Astrocyte (in vitro differentiated cells and primary cell): ENCODE measurements around the gene OR2V1. TPM values are rescaled to one million over a fixed set of nuclear protein-coding genes. Genes with fewer than 3 reads are reported as not detected.
A peak's percentile ranks its signal among the peaks of the same experiment; 100 is the strongest.
"Not testable (repeated sequence)": the region's sequence is repeated elsewhere in the genome, so short reads cannot be mapped to it uniquely, and the experiment has no call there.

ENCODE experiments used
- DNase-seq: peaks from one replicate; pipeline ENCODE4 v3.0.0-alpha.2; 2010; ENCODE audit warnings: low read depth
- FAIRE-seq: peaks from 2 replicates; lab custom pipeline; 2011; peaks lifted over from hg19 to GRCh38; lab: Jason Lieb, UNC
- H2AFZ ChIP-seq: 2 replicates; pipeline ENCODE4 v1.6.0; 2012; ENCODE audit warnings: low read depth, low read length, inconsistent platforms
- H3K27ac ChIP-seq: 2 replicates; pipeline ENCODE4 v1.5.1; 2011; ENCODE audit warnings: low read depth, low read length, inconsistent platforms
- H3K27me3 ChIP-seq: 2 replicates; pipeline ENCODE4 v1.6.0; 2011; ENCODE audit warnings: low read length, inconsistent platforms; ENCODE audit not compliant: insufficient read depth
- H3K36me3 ChIP-seq: 2 replicates; pipeline ENCODE4 v1.5.1; 2011; ENCODE audit warnings: low read length, inconsistent platforms; ENCODE audit not compliant: insufficient read depth
- H3K4me1 ChIP-seq: 2 replicates; pipeline ENCODE4 v1.5.1; 2011; ENCODE audit warnings: low read length, inconsistent platforms; ENCODE audit not compliant: insufficient read depth
- H3K4me2 ChIP-seq: 2 replicates; pipeline ENCODE4 v1.6.0; 2012; ENCODE audit warnings: low read length, inconsistent platforms
- H3K4me3 ChIP-seq: 2 replicates; pipeline ENCODE4 v1.5.1; 2011; ENCODE audit warnings: low read depth, mild to moderate bottlenecking, low read length, inconsistent platforms; ENCODE audit not compliant: insufficient read depth
- H3K79me2 ChIP-seq: 2 replicates; pipeline ENCODE4 v1.6.0; 2012; ENCODE audit warnings: mild to moderate bottlenecking, low read length, inconsistent platforms; ENCODE audit not compliant: insufficient read depth
- H3K9ac ChIP-seq: 2 replicates; pipeline ENCODE4 v1.6.0; 2012; ENCODE audit warnings: mild to moderate bottlenecking, low read length, inconsistent platforms
- H3K9me3 ChIP-seq: 2 replicates; pipeline ENCODE4 v1.5.1; 2012; ENCODE audit warnings: low read depth, mild to moderate bottlenecking, low read length, inconsistent platforms; ENCODE audit not compliant: insufficient read depth
- H4K20me1 ChIP-seq: 2 replicates; pipeline ENCODE4 v1.6.0; 2012; ENCODE audit warnings: low read length, inconsistent platforms; ENCODE audit not compliant: insufficient read depth
- H3K27ac Mint-ChIP-seq: one replicate; pipeline ENCODE4 v1.8.0; 2021; ENCODE audit warnings: mild to moderate bottlenecking, mixed read lengths; ENCODE audit not compliant: unreplicated experiment
- H3K27me3 Mint-ChIP-seq: one replicate; pipeline ENCODE4 v1.8.0; 2021; ENCODE audit warnings: low read depth, mixed read lengths; ENCODE audit not compliant: unreplicated experiment
- H3K36me3 Mint-ChIP-seq: one replicate; pipeline ENCODE4 v1.8.0; 2021; ENCODE audit warnings: low read depth, mixed read lengths; ENCODE audit not compliant: unreplicated experiment
- H3K4me1 Mint-ChIP-seq: one replicate; pipeline ENCODE4 v1.8.0; 2021; ENCODE audit warnings: low read depth, mixed read lengths; ENCODE audit not compliant: unreplicated experiment
- H3K4me3 Mint-ChIP-seq: one replicate; pipeline ENCODE4 v1.8.0; 2021; ENCODE audit warnings: mild to moderate bottlenecking, moderate library complexity, mixed read lengths; ENCODE audit not compliant: unreplicated experiment
- H3K9me3 Mint-ChIP-seq: one replicate; pipeline ENCODE4 v1.8.0; 2021; ENCODE audit warnings: mild to moderate bottlenecking, mixed read lengths; ENCODE audit not compliant: unreplicated experiment
- CTCF ChIP-seq: IDR thresholded peaks from 2 replicates; pipeline ENCODE4 v1.5.1; 2011; ENCODE audit warnings: low read depth, mild to moderate bottlenecking, inconsistent platforms, low read length, moderate library complexity; ENCODE audit not compliant: insufficient read depth
- EZH2 ChIP-seq: IDR thresholded peaks from 2 replicates; pipeline ENCODE4 v1.6.1; 2012; ENCODE audit warnings: mild to moderate bottlenecking, low read length, inconsistent platforms; ENCODE audit not compliant: insufficient read depth
- total RNA-seq: library from RNA; stranded (reverse); gene quantifications from 2 replicates; pipeline ENCODE4 v1.2.1, GENCODE V29; 2021

Gene OR2V1
- total RNA-seq, 1 donor from 2014 or later: not detected

- peak; percentile 81 for FAIRE-seq
- not testable (repeated sequence) for H3K4me3 Mint-ChIP-seq, H3K9me3 Mint-ChIP-seq
These were observed 34.1 kb downstream of the OR2V1 start for GRCh38 chr5:181096721-181097382.

DNA sequence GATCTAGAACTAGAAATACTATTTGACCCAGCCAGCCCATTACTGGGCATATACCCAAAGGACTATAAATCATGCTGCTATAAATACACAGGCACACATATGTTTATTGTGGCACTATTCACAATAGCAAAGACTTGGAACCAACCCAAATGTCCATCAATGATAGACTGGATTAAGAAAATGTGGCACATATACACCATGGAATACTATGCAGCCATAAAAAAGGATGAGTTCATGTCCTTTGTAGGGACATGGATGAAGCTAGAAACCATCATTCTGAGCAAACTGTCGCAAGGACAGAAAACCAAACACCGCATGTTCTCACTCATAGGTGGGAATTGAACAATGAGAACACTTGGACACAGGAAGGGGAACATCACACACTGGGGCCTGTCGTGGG is 35.8 kb downstream of the OR2V1 start:
- H3K4me1 ChIP-seq, H2AFZ ChIP-seq, H3K4me3 ChIP-seq, H3K4me3 Mint-ChIP-seq, H3K36me3 ChIP-seq, H3K9me3 ChIP-seq, H3K27ac Mint-ChIP-seq, H3K36me3 Mint-ChIP-seq, H3K9me3 Mint-ChIP-seq, FAIRE-seq, H3K4me1 Mint-ChIP-seq, H4K20me1 ChIP-seq, DNase-seq, H3K4me2 ChIP-seq, H3K79me2 ChIP-seq, H3K9ac ChIP-seq, H3K27ac ChIP-seq: not testable (repeated sequence)
- H3K27me3 Mint-ChIP-seq: peaks cover 26% of the 10 kb centered on the region
- peaks cover 14% of the 10 kb centered on the region for H3K27me3 ChIP-seq

More at GRCh38 chr5:181096721-181097382, 34.1 kb downstream of the OR2V1 start:
- H3K27ac Mint-ChIP-seq, H3K4me2 ChIP-seq, H4K20me1 ChIP-seq, DNase-seq, H3K4me3 ChIP-seq, H3K27ac ChIP-seq, H3K9me3 ChIP-seq, H3K4me1 Mint-ChIP-seq, H3K36me3 Mint-ChIP-seq, H3K79me2 ChIP-seq, H2AFZ ChIP-seq, H3K36me3 ChIP-seq, H3K4me1 ChIP-seq, H3K9ac ChIP-seq: not testable (repeated sequence)
- H3K27me3 Mint-ChIP-seq: peaks cover 28% of the 10 kb centered on the region
- H3K27me3 ChIP-seq: peaks cover 15% of the 10 kb centered on the region

- no peaks in the 10 kb centered on the region for H3K36me3 ChIP-seq
- no peak overlapping the region for H3K9ac ChIP-seq
- no peak for FAIRE-seq
- H3K27ac ChIP-seq: no peak overlapping the region
- Mint-ChIP-seq H3K36me3 (no peaks in the 10 kb centered on the region), H3K4me3 (no peak overlapping the region), H3K27me3 (peaks cover 11% of the 10 kb centered on the region), H3K9me3 (no peaks in the 10 kb centered on the region), H3K27ac (no peak overlapping the region), H3K4me1 (no peaks in the 10 kb centered on the region)
- DNase-seq: no peak
- no peaks in the 10 kb centered on the region for H3K4me1 ChIP-seq
- no peak overlapping the region for H3K4me3 ChIP-seq
- no peaks in the 10 kb centered on the region for H3K27me3 ChIP-seq
- H2AFZ ChIP-seq: no peak overlapping the region
- H3K4me2 ChIP-seq: no peak overlapping the region
- H3K9me3 ChIP-seq: no peaks in the 10 kb centered on the region
- H4K20me1 ChIP-seq: no peaks in the 10 kb centered on the region
- TF ChIP-seq EZH2 (no peak), CTCF (no peak)
- H3K79me2 ChIP-seq: no peaks in the 10 kb centered on the region
These were observed 38.5 kb downstream of the OR2V1 start for GRCh38 chr5:181092428-181092827.
